Esophagus (tissue), 2 donors: ENCODE data around the gene CLEC7A. TPM values are rescaled to one million over a fixed set of nuclear protein-coding genes. Genes with fewer than 3 reads are reported as not detected.

Source experiments
- H3K27ac ChIP-seq, 2 donors: one replicate each; pipeline ENCODE4 v1.5.1; 2013; ENCODE audit warnings: low read depth in 2 of 2, mild to moderate bottlenecking in 2 of 2, inconsistent platforms in 1 of 2, low read length in 1 of 2, moderate library complexity in 1 of 2
- H3K27me3 ChIP-seq, 2 donors: one replicate each; pipeline ENCODE4 v1.6.1; 2013; ENCODE audit warnings: low read length in 2 of 2, control low read depth in 1 of 2, mild to moderate bottlenecking in 1 of 2; ENCODE audit not compliant: insufficient read depth in 2 of 2, control insufficient read depth in 1 of 2
- H3K36me3 ChIP-seq, 2 donors: one replicate each; pipeline ENCODE4 v1.6.1; 2013; ENCODE audit warnings: low read length in 1 of 2; ENCODE audit not compliant: control insufficient read depth in 2 of 2, insufficient read depth in 2 of 2
- H3K4me1 ChIP-seq, 2 donors: one replicate each; pipeline ENCODE4 v1.6.1; 2013; ENCODE audit warnings: low read length in 1 of 2; ENCODE audit not compliant: control insufficient read depth in 2 of 2, insufficient read depth in 2 of 2
- H3K4me3 ChIP-seq, 2 donors: one replicate each; pipeline ENCODE4 v1.5.1; 2013; ENCODE audit warnings: low read length in 2 of 2, mild to moderate bottlenecking in 2 of 2, low read depth in 1 of 2, moderate library complexity in 1 of 2
- H3K9me3 ChIP-seq, 2 donors: one replicate each; pipeline ENCODE4 v1.6.1; 2013; ENCODE audit warnings: mild to moderate bottlenecking in 2 of 2, low read depth in 1 of 2, low read length in 1 of 2, moderate library complexity in 1 of 2; ENCODE audit not compliant: control insufficient read depth in 2 of 2, insufficient read depth in 1 of 2
- WGBS, 2 donors: extraction: QIAGEN DNeasy Blood & Tissue Kit; methylation state at CpG; one replicate each; pipeline ENCODE4 v1.1.7; 2013; 5-methylcytosine and 5-hydroxymethylcytosine counted together
- polyA plus RNA-seq, 2 donors: library from polyadenylated mRNA; stranded (reverse); fragments of 200-250 nt; gene quantifications; one replicate each; pipeline ENCODE4 v1.2.3, GENCODE V29; 2013
- donor health status: healthy with polysubstance abuse.
- donor health status: Bipolar disorder and iron deficiency.

Gene CLEC7A
- polyA plus RNA-seq, 2 donors = 4.6 to 7.3 TPM

DNA sequence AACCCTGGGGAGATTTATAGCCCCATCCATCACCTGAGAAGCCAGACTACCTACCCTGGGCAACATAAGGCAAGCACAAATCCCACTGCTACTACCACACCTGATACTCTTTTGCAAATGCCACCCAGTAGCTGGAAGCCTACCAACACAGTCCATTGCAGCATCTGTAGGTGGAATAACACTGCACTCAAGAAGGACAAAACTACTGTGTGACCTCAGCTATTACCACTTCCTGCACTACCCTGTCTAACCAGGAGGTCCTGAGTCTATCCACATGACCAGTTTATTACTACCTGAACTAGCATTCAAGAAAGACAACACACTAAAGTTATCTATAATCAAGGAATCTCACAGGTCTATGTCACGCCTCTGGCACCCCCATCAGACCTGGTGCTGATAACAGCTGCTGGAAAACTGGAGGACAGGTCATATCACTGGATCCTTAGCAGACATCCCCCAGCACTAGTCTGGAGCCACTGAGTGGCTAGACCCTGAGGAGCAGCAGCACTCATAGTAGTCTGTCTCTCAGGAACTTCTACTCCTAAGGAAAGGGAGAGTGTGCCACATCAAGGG lies 28.3 kb downstream of the CLEC7A start:
- no peaks in the 10 kb centered on the region for H3K9me3 ChIP-seq
- WGBS, 2 donors = 88 to 89% methylated on average over 1 of the region's 1 CpG
- peak overlapping the region; percentile 11 to 63 for H3K27ac ChIP-seq
- H3K4me3 ChIP-seq = no peak overlapping the region
- no peaks in the 10 kb centered on the region for H3K27me3 ChIP-seq
- no peaks in the 10 kb centered on the region for H3K36me3 ChIP-seq
- H3K4me1 ChIP-seq = peaks cover 0 to 7% of the 10 kb centered on the region in 2 donors

GRCh38 chr12:10101042-10101579 lies 28.9 kb downstream of the CLEC7A start:
- Histone ChIP-seq H3K4me3 (no peak overlapping the region), H3K27me3 (no peaks in the 10 kb centered on the region), H3K9me3 (no peaks in the 10 kb centered on the region), H3K27ac (peak overlapping the region; percentile 34 to 63), H3K4me1 (peaks cover 0 to 7% of the 10 kb centered on the region in 2 donors), H3K36me3 (no peaks in the 10 kb centered on the region)
- 16 to 38% methylated on average over 5 of the region's 5 CpGs for WGBS, 2 donors

DNA sequence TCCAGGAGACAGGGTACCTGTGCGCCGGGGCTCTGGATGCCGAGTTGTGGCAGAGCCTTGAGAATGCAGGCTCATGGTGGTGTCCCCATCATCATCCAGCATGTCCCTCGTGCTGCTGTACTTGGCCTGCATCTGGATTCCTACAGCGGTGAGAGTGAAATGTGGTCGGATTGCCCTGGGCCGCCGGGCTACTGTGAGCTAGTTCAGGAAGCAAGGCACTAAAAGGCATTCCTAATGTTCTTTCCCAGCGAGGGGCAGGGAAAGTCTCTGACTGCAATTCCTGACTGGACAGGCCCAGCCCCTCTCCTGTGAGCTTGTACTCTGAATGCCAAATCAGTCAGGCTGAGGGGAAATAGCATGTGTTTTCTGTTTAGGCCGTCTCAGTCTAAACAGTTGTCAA lies 31.2 kb downstream of the CLEC7A start, which contains the start of gene CLEC1A:
CLEC1A (minus strand) TSS at position 195 of the 400 bp plus-strand sequence; CDS start at position 132, 63 bp downstream.
- Histone ChIP-seq H3K4me1 (peaks cover 0 to 7% of the 10 kb centered on the region in 2 donors), H3K36me3 (no peaks in the 10 kb centered on the region), H3K27ac (peak within 1 kb of the TSS; percentile 36 to 60), H3K4me3 (peak within 1 kb of the TSS in 1 of 2 donors; percentile 20), H3K9me3 (no peaks in the 10 kb centered on the region), H3K27me3 (no peaks in the 10 kb centered on the region)
- 46 to 48% methylated on average over 10 of the region's 10 CpGs for WGBS, 2 donors

DNA sequence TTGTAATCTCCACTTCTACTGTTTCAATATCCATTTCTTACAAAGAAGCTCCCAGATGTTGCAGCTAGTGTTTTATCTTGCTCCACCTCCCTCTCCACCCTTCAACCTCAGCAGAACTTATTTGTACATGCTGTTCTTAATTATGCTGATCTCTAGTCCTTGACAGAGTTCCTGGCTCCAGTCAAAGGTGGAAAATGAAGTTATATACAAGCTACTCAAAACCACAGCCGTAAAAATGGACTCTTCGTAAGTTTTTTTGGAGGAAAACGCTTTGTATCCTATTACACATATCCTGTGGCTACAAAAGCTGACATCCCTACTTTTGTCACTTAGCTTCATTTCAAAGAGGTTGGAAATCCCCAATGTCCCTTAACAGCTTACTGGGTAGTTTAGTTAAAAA lies 32.5 kb downstream of the CLEC7A start:
- WGBS, 2 donors = 51 to 56% methylated on average over 3 of the region's 3 CpGs
- Histone ChIP-seq H3K27ac (no peak overlapping the region), H3K9me3 (no peaks in the 10 kb centered on the region), H3K27me3 (no peaks in the 10 kb centered on the region), H3K4me3 (no peak overlapping the region), H3K4me1 (peaks cover 0 to 7% of the 10 kb centered on the region in 2 donors), H3K36me3 (no peaks in the 10 kb centered on the region)

GRCh38 chr12:10095971-10096370 lies 34.0 kb downstream of the CLEC7A start:
- no peak overlapping the region for H3K4me3 ChIP-seq
- WGBS, 2 donors = 83 to 88% methylated on average over 3 of the region's 3 CpGs
- H3K9me3 ChIP-seq = no peaks in the 10 kb centered on the region
- no peaks in the 10 kb centered on the region for H3K36me3 ChIP-seq
- no peaks in the 10 kb centered on the region for H3K27me3 ChIP-seq
- no peak overlapping the region for H3K27ac ChIP-seq
- no peaks in the 10 kb centered on the region for H3K4me1 ChIP-seq

GRCh38 chr12:10094646-10095395 lies 35.2 kb downstream of the CLEC7A start:
- H3K4me3 ChIP-seq = no peak overlapping the region
- H3K4me1 ChIP-seq = no peaks in the 10 kb centered on the region
- no peaks in the 10 kb centered on the region for H3K27me3 ChIP-seq
- WGBS, 2 donors = 66 to 76% methylated on average over 4 of the region's 4 CpGs
- no peaks in the 10 kb centered on the region for H3K36me3 ChIP-seq
- H3K9me3 ChIP-seq = no peaks in the 10 kb centered on the region
- no peak overlapping the region for H3K27ac ChIP-seq

DNA sequence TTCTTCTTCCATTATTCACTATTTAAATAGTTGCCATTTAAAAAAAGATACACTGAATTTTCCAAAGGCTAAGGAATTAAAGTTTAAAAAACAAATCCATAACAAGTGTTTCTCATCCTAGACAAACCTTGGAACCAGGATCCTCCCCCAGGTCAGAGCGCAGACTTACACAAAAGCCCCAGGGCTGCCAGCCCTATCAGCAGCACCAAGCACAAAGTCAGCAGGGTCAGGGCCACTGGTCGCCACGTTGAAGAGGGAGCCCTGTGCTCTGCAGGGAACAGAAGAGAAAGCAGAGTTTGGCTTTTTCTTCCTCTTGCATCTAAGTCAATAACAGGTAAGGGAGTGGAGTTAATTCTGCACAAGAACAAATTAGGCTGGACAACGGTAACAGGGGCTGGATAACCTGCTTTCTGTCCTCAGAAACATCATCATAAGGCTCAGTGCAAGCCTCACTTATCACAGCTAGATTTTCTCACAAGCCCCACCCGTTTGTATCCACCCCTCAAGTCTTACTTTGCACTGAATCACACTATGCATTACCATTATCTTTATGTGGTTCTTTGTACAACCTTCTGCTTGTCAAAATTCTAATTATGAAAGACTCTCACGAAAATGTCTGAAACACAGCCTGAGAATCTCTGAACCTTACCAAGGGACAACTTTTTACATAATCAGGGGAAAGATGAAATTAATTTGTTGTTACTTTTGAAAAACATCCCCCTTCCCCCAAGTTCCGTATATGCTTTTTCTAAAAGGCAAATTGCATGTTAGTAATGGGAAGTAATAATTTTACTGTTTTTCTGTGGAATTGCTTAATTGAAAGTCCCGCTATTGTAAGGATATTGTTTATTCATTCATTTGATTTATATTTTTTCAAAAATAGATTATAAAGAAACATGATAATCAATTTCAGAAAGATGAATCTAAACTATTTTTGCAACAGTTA lies 40.8 kb downstream of the CLEC7A start:
- 62 to 65% methylated on average over 8 of the region's 8 CpGs for WGBS, 2 donors
- Histone ChIP-seq H3K4me3 (no peak overlapping the region), H3K27ac (no peak overlapping the region), H3K27me3 (no peaks in the 10 kb centered on the region), H3K4me1 (no peaks in the 10 kb centered on the region), H3K9me3 (no peaks in the 10 kb centered on the region), H3K36me3 (no peaks in the 10 kb centered on the region)

GRCh38 chr12:10088031-10088430 lies 42.0 kb downstream of the CLEC7A start:
- Histone ChIP-seq H3K4me1 (no peaks in the 10 kb centered on the region), H3K9me3 (peaks cover 0 to 3% of the 10 kb centered on the region in 2 donors), H3K36me3 (no peaks in the 10 kb centered on the region), H3K27ac (no peak overlapping the region), H3K4me3 (no peak overlapping the region), H3K27me3 (no peaks in the 10 kb centered on the region)

DNA sequence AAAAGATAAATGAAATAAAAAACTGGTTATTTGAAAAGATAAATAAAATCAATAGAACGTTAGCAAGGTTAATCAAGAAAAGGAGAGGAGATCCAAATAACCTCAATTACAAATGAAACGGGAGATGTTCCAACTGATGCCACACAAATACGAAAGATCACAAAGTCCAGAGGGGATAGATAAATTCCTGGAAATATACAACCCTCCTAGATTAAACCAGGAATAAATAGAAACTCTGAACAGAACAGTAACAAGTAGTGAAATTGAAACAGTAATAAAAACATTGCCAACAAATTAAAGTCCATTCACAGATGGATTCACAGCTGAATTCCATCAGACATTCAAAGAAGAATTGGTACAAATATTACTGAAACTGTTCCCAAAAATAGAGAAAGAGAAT lies 43.6 kb downstream of the CLEC7A start:
- peaks cover 0 to 3% of the 10 kb centered on the region in 2 donors for H3K9me3 ChIP-seq
- 74 to 77% methylated on average over 3 of the region's 3 CpGs for WGBS, 2 donors
- H3K27me3 ChIP-seq = no peaks in the 10 kb centered on the region
- no peak overlapping the region for H3K27ac ChIP-seq
- H3K4me3 ChIP-seq = no peak overlapping the region
- no peaks in the 10 kb centered on the region for H3K36me3 ChIP-seq
- H3K4me1 ChIP-seq = peaks cover 0 to 3% of the 10 kb centered on the region in 2 donors
